ENCODE data around the gene PYROXD2. TPM values are rescaled to one million over a fixed set of nuclear protein-coding genes. Genes with fewer than 3 reads are reported as not detected.

The PYROXD2 gene
- total and polyA plus RNA-seq, 10 of the 15 experiments (the other 5 are each of a cell fraction or from before 2014, with no cell fraction given): 4.8 to 15.8 (median 11.1) TPM

DNA sequence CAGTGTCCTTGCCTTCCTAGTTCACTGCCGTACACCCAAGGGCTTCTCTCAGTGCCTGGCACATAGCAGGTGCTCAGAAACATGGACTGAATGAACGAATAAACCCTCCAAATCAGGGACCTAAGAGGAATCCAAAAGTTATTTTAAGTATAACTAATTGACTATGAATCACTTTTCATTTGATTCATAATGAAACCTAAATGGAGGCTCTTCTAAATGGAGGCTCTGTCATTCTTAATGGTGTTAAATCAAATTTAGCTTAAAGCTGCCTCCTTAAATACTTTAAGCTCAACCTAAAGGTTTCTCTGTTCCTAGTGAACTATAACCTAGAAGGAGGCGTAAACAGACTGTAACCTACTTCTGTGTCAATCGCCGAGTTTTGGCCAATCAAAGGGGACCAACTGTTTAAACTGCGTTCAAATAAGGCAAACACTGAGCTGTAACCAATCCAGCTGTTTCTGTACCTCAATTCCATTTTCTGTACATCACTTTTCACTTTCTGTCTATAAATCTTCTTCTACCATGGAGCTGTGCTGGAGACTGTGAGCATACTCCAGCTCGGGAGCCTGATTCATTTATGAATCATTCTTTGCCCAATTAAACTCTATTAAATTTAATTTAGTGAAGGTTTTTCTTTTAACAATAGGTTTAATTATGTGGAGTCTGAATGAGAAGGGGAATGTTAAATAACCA, 11.0 kb downstream of the PYROXD2 start (continued):
- TF ChIP-seq, protein P1, sequence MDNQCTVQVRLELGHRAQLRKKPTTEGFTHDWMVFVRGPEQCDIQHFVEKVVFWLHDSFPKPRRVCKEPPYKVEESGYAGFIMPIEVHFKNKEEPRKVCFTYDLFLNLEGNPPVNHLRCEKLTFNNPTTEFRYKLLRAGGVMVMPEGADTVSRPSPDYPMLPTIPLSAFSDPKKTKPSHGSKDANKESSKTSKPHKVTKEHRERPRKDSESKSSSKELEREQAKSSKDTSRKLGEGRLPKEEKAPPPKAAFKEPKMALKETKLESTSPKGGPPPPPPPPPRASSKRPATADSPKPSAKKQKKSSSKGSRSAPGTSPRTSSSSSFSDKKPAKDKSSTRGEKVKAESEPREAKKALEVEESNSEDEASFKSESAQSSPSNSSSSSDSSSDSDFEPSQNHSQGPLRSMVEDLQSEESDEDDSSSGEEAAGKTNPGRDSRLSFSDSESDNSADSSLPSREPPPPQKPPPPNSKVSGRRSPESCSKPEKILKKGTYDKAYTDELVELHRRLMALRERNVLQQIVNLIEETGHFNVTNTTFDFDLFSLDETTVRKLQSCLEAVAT (IDR thresholded peaks at IDR 0.05): no peak
- TF ChIP-seq SREBF1 (IDR thresholded peaks at IDR 0.05; ENCODE audit: low read length) (no peak), E4F1 (IDR thresholded peaks at IDR 0.05; ENCODE audit: borderline replicate concordance, partially characterized antibody) (no peak), ZNF592 (IDR thresholded peaks at IDR 0.05) (no peak), ETV6 (conservative IDR thresholded peaks at IDR 0.05 in 1 of 2, IDR thresholded peaks at IDR 0.05 in 1 of 2; ENCODE audit: borderline replicate concordance in 1 of 2, low read depth in 1 of 2) (no peak), EED (IDR thresholded peaks at IDR 0.05; ENCODE audit: low read depth) (no peak), KDM1A (IDR thresholded peaks at IDR 0.05; ENCODE audit: borderline replicate concordance) (no peak), HSF1 (IDR thresholded peaks at IDR 0.05; ENCODE audit: low read depth, low read length) (no peak), PAX8 (IDR thresholded peaks at IDR 0.05) (no peak), E2F8 (IDR thresholded peaks at IDR 0.05; ENCODE audit: low read depth, partially characterized antibody) (no peak), POLR2AphosphoS2 (IDR thresholded peaks at IDR 0.05; ENCODE audit: low read depth, low read length) (no peak), NFYB (IDR thresholded peaks at IDR 0.05; ENCODE audit: insufficient read depth, low read depth, low read length) (no peak), BHLHE40 (IDR thresholded peaks at IDR 0.05; ENCODE audit: borderline replicate concordance in 1 of 2, low read depth in 2 of 2, low read length in 1 of 2) (no peak), SIX5 (IDR thresholded peaks at IDR 0.05; ENCODE audit: low read depth, low read length, severe bottlenecking) (no peak), TCF12 (IDR thresholded peaks at IDR 0.05; ENCODE audit: low read depth, low read length) (no peak), SP1 (IDR thresholded peaks at IDR 0.05; ENCODE audit: low read depth, low read length) (no peak), ZNF622 (IDR thresholded peaks at IDR 0.05) (no peak)

Measured in GM12878 (cell line).